GM12891 (cell line): ENCODE results near the gene AHDC1.

ENCODE experiments used
- PAX5 ChIP-seq: IDR thresholded peaks from 2 replicates; pipeline ENCODE4 v1.6.1; 2011; ENCODE audit warnings: low read length, moderate library complexity, mild to moderate bottlenecking; ENCODE audit not compliant: insufficient read depth, severe bottlenecking
- POLR2A ChIP-seq: IDR thresholded peaks from 2 replicates; pipeline ENCODE4 v1.6.1; 2011; ENCODE audit warnings: low read depth, low read length, control low read depth
- POLR2AphosphoS5 ChIP-seq: IDR thresholded peaks from 2 replicates; pipeline ENCODE4 v1.6.1; 2011; ENCODE audit warnings: low read depth, low read length, control low read depth
- POU2F2 ChIP-seq: IDR thresholded peaks from 2 replicates; pipeline ENCODE4 v1.6.1; 2011; ENCODE audit warnings: low read depth, mild to moderate bottlenecking, control low read depth, low read length, moderate library complexity
- SPI1 ChIP-seq: IDR thresholded peaks from 2 replicates; pipeline ENCODE4 v1.6.1; 2011; ENCODE audit warnings: low read depth, low read length, control low read depth
- TAF1 ChIP-seq: IDR thresholded peaks from 2 replicates; pipeline ENCODE4 v1.6.1; 2011; ENCODE audit warnings: low read depth, low read length, control low read depth

DNA sequence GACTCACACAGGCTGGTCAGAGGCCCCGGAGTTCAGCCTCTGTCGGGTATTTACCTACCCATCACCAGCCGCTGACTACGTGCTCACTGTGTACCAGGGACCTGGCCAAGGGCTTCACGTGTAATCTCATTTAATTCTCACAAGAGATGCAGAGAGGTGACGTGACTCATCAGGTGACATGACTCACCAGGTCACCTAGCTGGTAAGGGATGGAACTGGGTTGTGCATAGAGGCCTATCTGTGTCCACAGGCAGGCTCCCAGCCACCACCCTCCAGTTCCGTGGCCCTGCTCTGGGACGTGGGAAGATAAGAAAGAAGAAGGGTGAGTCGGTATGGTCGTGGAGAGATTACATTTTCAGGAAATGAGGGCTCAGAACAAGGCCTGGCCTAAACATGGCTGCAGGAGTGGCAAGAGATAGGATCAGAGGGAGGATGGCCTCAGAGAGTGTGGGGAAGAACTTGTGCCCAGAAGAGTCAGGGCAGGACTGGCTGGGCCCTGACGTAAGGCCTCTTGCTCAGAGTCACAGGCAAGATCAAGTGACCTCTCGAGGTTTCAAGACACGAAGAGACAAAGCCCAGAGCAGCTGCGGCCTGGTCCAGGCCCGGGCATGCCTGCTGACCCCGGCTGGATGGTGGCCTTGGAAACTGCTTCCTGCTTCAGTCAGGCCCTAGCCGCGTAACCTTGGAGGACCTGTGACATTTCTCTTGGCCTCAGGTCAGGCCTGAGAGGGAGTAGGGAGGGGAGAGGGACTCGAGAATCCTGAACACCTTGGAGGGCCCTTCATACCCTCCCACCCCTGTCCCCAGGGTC, 61.3 kb downstream of the AHDC1 start:
- TF ChIP-seq POLR2AphosphoS5 (no peak), PAX5 (no peak), POLR2A (no peak), SPI1 (no peak), TAF1 (no peak), POU2F2 (no peak)
